Measurements from ENCODE around the gene CLCA2. TPM values are rescaled to one million over a fixed set of nuclear protein-coding genes. Genes with fewer than 3 reads are reported as not detected.
A peak's percentile ranks its signal among the peaks of the same experiment; 100 is the strongest.

Gene CLCA2
- total RNA-seq, 4 donors from 2014 or later, result 113 to 422 (median 258) TPM

DNA sequence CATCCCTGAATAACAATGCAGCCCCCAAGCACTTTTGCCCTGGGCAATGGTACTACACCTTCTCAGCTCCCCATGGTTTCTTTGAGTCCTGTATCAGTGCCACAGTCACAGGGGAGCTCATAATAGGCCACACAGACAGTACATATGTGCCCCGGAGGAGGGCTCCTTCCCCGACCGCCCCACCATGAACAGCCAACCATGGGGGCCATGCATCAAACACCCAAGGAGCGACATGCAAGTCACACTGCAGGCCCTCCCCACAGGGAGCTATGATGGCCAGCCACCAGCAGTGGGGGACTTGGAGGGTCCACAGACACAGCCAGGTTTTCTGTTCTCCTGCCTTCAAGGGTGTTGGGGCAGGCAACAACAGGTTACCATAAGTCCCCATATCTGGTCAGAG is 13.1 kb upstream of the CLCA2 start:
- H3K4me3 ChIP-seq, result no peak overlapping the region
- intact Hi-C loops (cut with DNase I), result no loop called here
- no peaks in the 10 kb centered on the region for H3K27me3 ChIP-seq
- TF ChIP-seq, protein P1, sequence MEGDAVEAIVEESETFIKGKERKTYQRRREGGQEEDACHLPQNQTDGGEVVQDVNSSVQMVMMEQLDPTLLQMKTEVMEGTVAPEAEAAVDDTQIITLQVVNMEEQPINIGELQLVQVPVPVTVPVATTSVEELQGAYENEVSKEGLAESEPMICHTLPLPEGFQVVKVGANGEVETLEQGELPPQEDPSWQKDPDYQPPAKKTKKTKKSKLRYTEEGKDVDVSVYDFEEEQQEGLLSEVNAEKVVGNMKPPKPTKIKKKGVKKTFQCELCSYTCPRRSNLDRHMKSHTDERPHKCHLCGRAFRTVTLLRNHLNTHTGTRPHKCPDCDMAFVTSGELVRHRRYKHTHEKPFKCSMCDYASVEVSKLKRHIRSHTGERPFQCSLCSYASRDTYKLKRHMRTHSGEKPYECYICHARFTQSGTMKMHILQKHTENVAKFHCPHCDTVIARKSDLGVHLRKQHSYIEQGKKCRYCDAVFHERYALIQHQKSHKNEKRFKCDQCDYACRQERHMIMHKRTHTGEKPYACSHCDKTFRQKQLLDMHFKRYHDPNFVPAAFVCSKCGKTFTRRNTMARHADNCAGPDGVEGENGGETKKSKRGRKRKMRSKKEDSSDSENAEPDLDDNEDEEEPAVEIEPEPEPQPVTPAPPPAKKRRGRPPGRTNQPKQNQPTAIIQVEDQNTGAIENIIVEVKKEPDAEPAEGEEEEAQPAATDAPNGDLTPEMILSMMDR (IDR thresholded peaks at IDR 0.05), result no peak
- no peak for TF ChIP-seq POLR2A (IDR thresholded peaks at IDR 0.05)
- no peaks in the 10 kb centered on the region for H3K4me1 ChIP-seq
- WGBS, 2 donors, result no CpG with 5 or more reads among the region's 4 CpGs
- H3K9me3 ChIP-seq, result no peaks in the 10 kb centered on the region
- no peak overlapping the region for H3K27ac ChIP-seq
- H3K36me3 ChIP-seq, result no peaks in the 10 kb centered on the region
- no peak for DNase-seq

DNA sequence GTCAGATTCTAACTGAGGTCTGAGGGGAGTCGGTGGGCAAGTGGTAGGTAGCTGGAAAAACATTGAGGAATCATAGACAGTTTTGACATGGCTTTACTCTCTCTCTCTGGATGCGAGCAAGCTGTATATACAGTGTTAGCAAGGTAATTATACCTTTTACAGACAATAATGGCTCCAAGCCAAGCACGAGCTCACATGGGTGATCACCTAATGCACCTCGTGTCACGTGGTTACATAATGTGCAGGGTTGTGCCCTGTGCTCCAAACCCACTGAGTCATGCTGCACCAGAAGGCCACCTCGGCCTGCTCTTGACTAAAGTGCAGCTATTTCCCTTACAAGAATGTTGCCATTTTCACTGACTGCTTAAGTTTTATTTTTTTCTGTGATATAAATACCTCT is 7.6 kb upstream of the CLCA2 start:
- Histone ChIP-seq H3K4me1 (peaks cover 0 to 28% (median 6%) of the 10 kb centered on the region in 3 donors), H3K27me3 (no peaks in the 10 kb centered on the region), H3K4me3 (no peak overlapping the region), H3K27ac (no peak overlapping the region), H3K9me3 (no peaks in the 10 kb centered on the region), H3K36me3 (no peaks in the 10 kb centered on the region)
- intact Hi-C loops (cut with DNase I), result no loop called here
- TF ChIP-seq POLR2A (IDR thresholded peaks at IDR 0.05), result no peak
- TF ChIP-seq, protein P1 (IDR thresholded peaks at IDR 0.05), result no peak
- 53 to 58% methylated on average over 5 to 6 of the region's 6 CpGs for WGBS, 2 donors
- no peak for DNase-seq

DNA sequence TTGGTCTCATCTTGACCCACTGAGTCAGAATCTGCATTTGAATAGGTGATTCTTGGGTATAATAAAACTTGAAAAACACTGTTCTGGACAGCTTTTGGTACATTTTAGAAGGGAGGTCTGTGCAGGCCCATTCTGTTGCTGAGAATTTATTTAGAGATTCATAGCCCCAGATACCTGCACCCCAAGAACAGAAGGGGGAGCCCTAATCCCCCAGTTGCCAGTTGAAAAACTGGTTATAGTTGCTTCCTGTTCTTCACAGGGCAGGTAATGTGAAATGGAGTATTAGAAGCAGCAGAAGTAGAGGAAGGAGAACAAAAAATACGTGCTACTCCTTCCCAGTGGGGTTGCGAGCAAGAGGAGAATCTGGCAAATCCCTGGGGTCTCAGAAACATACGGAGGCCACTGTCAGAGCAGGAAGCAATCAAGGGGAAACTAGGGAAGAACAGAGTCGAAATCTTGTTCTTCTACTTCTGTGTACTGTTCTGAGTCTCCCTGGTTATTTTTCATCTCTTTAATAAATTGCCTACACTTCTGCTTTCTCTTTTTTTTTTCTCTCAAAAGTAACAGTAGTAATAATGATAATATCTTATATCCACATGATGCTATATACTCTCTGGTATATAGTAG is 4.6 kb upstream of the CLCA2 start:
- intact Hi-C loops (cut with DNase I), result no loop called here
- H3K27ac ChIP-seq, result peak overlapping the region in 3 of 4 donors; percentile 77 to 83 (median 83)
- TF ChIP-seq, protein P1 (IDR thresholded peaks at IDR 0.05), result peak; percentile 28 to 75 (median 56)
- no peak for TF ChIP-seq POLR2A (IDR thresholded peaks at IDR 0.05)
- H3K4me3 ChIP-seq, result no peak overlapping the region
- H3K27me3 ChIP-seq, result no peaks in the 10 kb centered on the region
- no peaks in the 10 kb centered on the region for H3K36me3 ChIP-seq
- peaks cover 0 to 56% (median 27%) of the 10 kb centered on the region in 3 donors for H3K4me1 ChIP-seq
- 21 to 29% methylated on average over 4 of the region's 4 CpGs for WGBS, 2 donors
- DNase-seq, result no peak
- H3K9me3 ChIP-seq, result no peaks in the 10 kb centered on the region

DNA sequence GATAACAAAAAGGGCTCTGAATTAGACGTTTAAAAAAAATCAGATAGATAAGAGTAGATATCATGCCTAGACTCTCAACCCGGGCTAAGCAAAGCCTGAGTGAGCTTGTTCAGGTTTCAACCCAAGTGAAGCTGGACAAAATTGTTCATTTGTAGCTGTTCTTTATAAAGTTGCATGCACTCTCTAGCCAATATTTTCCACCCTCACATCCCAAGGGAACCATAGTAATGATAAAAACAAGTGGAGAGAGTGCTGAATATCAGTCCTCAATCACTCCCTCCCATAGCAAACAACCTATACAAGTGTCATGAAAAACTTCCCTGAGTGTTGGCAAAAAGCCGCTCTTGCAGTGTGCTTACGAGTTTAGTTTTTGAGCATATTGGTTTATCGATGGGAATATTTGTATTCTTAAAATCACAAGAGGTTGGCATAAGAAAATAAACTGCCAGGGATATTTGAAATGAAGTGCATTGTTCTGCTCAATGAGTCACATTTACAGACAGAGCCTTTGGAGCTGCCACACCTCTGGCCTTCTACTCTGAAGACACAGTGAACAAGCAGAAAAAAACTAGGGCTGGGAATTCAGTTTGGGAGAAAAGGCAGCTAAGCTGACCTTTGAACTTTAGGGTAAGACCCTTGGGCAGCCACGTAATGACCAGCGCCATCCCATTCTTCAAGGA is 2.2 kb upstream of the CLCA2 start:
- Histone ChIP-seq H3K9me3 (no peaks in the 10 kb centered on the region), H3K27me3 (no peaks in the 10 kb centered on the region), H3K27ac (peak overlapping the region; percentile 68 to 83 (median 80)), H3K4me3 (no peak overlapping the region), H3K36me3 (no peaks in the 10 kb centered on the region), H3K4me1 (peaks cover 0 to 63% (median 27%) of the 10 kb centered on the region in 3 donors)
- TF ChIP-seq, protein P1 (IDR thresholded peaks at IDR 0.05), result no peak
- TF ChIP-seq POLR2A (IDR thresholded peaks at IDR 0.05), result no peak
- DNase-seq, result no peak
- WGBS, 2 donors, result 40 to 54% methylated on average over 7 of the region's 7 CpGs
- intact Hi-C loops (cut with DNase I), result no loop called here

DNA sequence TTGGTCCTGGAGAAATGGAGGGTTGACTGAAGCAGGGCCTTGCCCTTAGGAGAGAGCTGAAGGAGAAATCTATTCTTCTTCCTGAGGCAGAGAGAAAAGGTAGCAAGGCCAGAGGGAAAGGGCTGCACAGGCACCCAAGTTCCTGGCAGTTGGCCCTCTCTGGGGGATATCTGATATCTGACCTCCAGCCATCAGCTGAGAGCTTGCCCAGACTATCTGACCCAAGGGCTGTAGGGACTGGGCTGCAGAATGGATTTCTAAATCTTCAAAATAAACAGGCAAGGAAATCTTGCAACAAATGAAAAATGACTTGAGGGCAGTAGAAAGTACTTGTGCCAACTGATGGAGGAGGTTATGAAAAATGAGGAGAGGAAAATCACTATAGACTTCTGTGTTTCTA is 498 bp upstream of the CLCA2 start:
- no peak for DNase-seq
- peak overlapping the region in 1 of 4 donors; percentile 41 for H3K4me3 ChIP-seq
- no peaks in the 10 kb centered on the region for H3K36me3 ChIP-seq
- H3K27ac ChIP-seq, result peak overlapping the region; percentile 62 to 83 (median 80)
- intact Hi-C loops (cut with DNase I), result no loop called here
- no peaks in the 10 kb centered on the region for H3K9me3 ChIP-seq
- H3K4me1 ChIP-seq, result peaks cover 0 to 78% (median 28%) of the 10 kb centered on the region in 3 donors
- no peaks in the 10 kb centered on the region for H3K27me3 ChIP-seq
- TF ChIP-seq, protein P1 (IDR thresholded peaks at IDR 0.05), result no peak
- no peak for TF ChIP-seq POLR2A (IDR thresholded peaks at IDR 0.05)

All from esophagus squamous epithelium (tissue), 5 donors.